Smooth muscle cell (in vitro differentiated cells): Measurements from ENCODE around the gene RUSC1. TPM values are rescaled to one million over a fixed set of nuclear protein-coding genes. Genes with fewer than 3 reads are reported as not detected.
A peak's percentile ranks its signal among the peaks of the same experiment; 100 is the strongest.

Source experiments
- DNase-seq: peaks from one replicate; lab custom pipeline; 2025; ENCODE audit not compliant: unreplicated experiment; lab: John Stamatoyannopoulos, UW
- H2AFZ ChIP-seq: fragments of 200-600 bp; sonication (generic); 2 replicates; pipeline ENCODE4 v1.6.0; 2016; ENCODE audit warnings: antibody characterized with exemption, low read depth, mild to moderate bottlenecking
- H3F3A ChIP-seq: fragments of 200-600 bp; sonication (generic); 2 replicates; pipeline ENCODE4 v1.6.0; 2017; ENCODE audit warnings: antibody characterized with exemption, low read depth
- H3K27ac ChIP-seq: fragments of 200-600 bp; sonication (generic); 2 replicates; pipeline ENCODE4 v1.5.1; 2016; ENCODE audit warnings: low read depth, mild to moderate bottlenecking
- H3K27me3 ChIP-seq: fragments of 200-600 bp; sonication (generic); 2 replicates; pipeline ENCODE4 v1.6.1; 2016; ENCODE audit warnings: low read depth, mild to moderate bottlenecking
- H3K36me3 ChIP-seq: fragments of 200-600 bp; sonication (generic); 2 replicates; pipeline ENCODE4 v1.5.1; 2016; ENCODE audit warnings: low read depth
- H3K4me1 ChIP-seq: fragments of 200-600 bp; sonication (generic); 2 replicates; pipeline ENCODE4 v1.5.1; 2016; ENCODE audit warnings: low read depth
- H3K4me2 ChIP-seq: fragments of 200-600 bp; sonication (generic); 2 replicates; pipeline ENCODE4 v1.6.0; 2016; ENCODE audit warnings: mild to moderate bottlenecking
- H3K4me3 ChIP-seq: fragments of 200-600 bp; sonication (generic); 2 replicates; pipeline ENCODE4 v1.5.1; 2016; ENCODE audit warnings: mild to moderate bottlenecking
- H3K79me2 ChIP-seq: fragments of 200-600 bp; sonication (generic); 2 replicates; pipeline ENCODE4 v1.6.0; 2016; ENCODE audit warnings: low read depth, mild to moderate bottlenecking
- H3K9ac ChIP-seq: fragments of 200-600 bp; sonication (generic); 2 replicates; pipeline ENCODE4 v1.6.0; 2016; ENCODE audit warnings: low read depth
- H3K9me3 ChIP-seq: fragments of 200-600 bp; sonication (generic); replicated peaks from 2 replicates; pipeline ENCODE4 v1.5.1; 2016; ENCODE audit warnings: low read depth
- H4K20me1 ChIP-seq: fragments of 200-600 bp; sonication (generic); 2 replicates; pipeline ENCODE4 v1.6.0; 2016; ENCODE audit warnings: low read depth
- CTCF ChIP-seq: fragments of 200-600 bp; sonication (generic); IDR thresholded peaks from 2 replicates; pipeline ENCODE4 v1.5.1; 2017; ENCODE audit warnings: borderline replicate concordance, mild to moderate bottlenecking, antibody characterized with exemption; ENCODE audit not compliant: insufficient read depth, poor library complexity, severe bottlenecking
- WGBS: methylation state at CpG from one replicate; pipeline ENCODE4 v1.1.7; 2016; ENCODE audit warnings: low lambda C conversion rate; 5-methylcytosine and 5-hydroxymethylcytosine counted together
- polyA plus RNA-seq: library from polyadenylated mRNA; unstranded; fragments of >200 nt; fragmentation: Nextera tagmentation; extraction: Ambion mirVana; gene quantifications from 2 replicates; pipeline ENCODE4 v1.2.1, GENCODE V29; 2016
- total RNA-seq: library from RNA; depleted of rRNA; stranded (reverse); fragments of >200 nt; gene quantifications from 2 replicates; pipeline ENCODE4 v1.2.3, GENCODE V29; 2014

The RUSC1 gene
- total and polyA plus RNA-seq, 2 experiments from 2014 or later = 28.7 to 33.2 TPM

GRCh38 chr1:155273343-155274245, 47.1 kb upstream of the RUSC1 start, which contains the start of gene CLK2:
TSS of gene CLK2 (minus strand) at chr1:155273504. CDS start at chr1:155270977, 2,527 bp downstream.
- Histone ChIP-seq H2AFZ (peak within 1 kb of the TSS; percentile 77), H4K20me1 (peaks cover 25% of the 10 kb centered on the region), H3K9me3 (no peaks in the 10 kb centered on the region), H3K4me3 (peak within 1 kb of the TSS; percentile 88), H3K27ac (peak within 1 kb of the TSS; percentile 76), H3K4me1 (peaks cover 14% of the 10 kb centered on the region), H3K4me2 (peak within 1 kb of the TSS; percentile 97), H3K27me3 (no peaks in the 10 kb centered on the region), H3K36me3 (no peaks in the 10 kb centered on the region), H3F3A (peaks cover 7% of the 10 kb centered on the region), H3K79me2 (peaks cover 29% of the 10 kb centered on the region), H3K9ac (peak within 1 kb of the TSS; percentile 88)
- TF ChIP-seq CTCF = no peak
- peak; percentile 74 for DNase-seq
- WGBS = 20% methylated on average over 59 of the region's 61 CpGs

- Histone ChIP-seq H3K27ac (no peak within 1 kb of the TSS), H3K9ac (no peak within 1 kb of the TSS), H3K9me3 (no peaks in the 10 kb centered on the region), H3K79me2 (peaks cover 9% of the 10 kb centered on the region), H3K27me3 (no peaks in the 10 kb centered on the region), H3K4me2 (peak within 1 kb of the TSS; percentile 100), H4K20me1 (peaks cover 6% of the 10 kb centered on the region), H3K4me3 (peak within 1 kb of the TSS; percentile 85), H3F3A (peaks cover 4% of the 10 kb centered on the region), H3K36me3 (no peaks in the 10 kb centered on the region), H2AFZ (peak within 1 kb of the TSS; percentile 90), H3K4me1 (peaks cover 20% of the 10 kb centered on the region)
- TF ChIP-seq CTCF = peak; percentile 72
- WGBS = 4% methylated on average over 36 of the region's 68 CpGs
- DNase-seq = peak; percentile 91
Observed at GRCh38 chr1:155277070-155277901, 43.4 kb upstream of the RUSC1 start, which contains the start of gene HCN3. TSS of gene HCN3 (plus strand) at chr1:155277463. CDS start at chr1:155277591, 128 bp downstream.

GRCh38 chr1:155277902-155278688, 42.6 kb upstream of the RUSC1 start:
- peak; percentile 50 for DNase-seq
- Histone ChIP-seq H3K9me3 (no peaks in the 10 kb centered on the region), H3K79me2 (peaks cover under 1% of the 10 kb centered on the region), H3K27me3 (no peaks in the 10 kb centered on the region), H3F3A (no peaks in the 10 kb centered on the region), H3K4me1 (peaks cover 18% of the 10 kb centered on the region), H2AFZ (peak overlapping the region; percentile 90), H3K36me3 (no peaks in the 10 kb centered on the region), H3K4me3 (peak overlapping the region; percentile 85), H3K9ac (no peak overlapping the region), H3K4me2 (peak overlapping the region; percentile 100), H3K27ac (no peak overlapping the region), H4K20me1 (no peaks in the 10 kb centered on the region)
- WGBS = 3% methylated on average over 25 of the region's 29 CpGs
- no peak for TF ChIP-seq CTCF
